ENCODE results near the gene MICU2.

MICU2 gene

GRCh38 chr13:21478881-21479808 lies 124.8 kb downstream of the MICU2 start:
- no peak for FAIRE-seq

- FAIRE-seq, result no peak
These were observed 127.0 kb downstream of the MICU2 start for GRCh38 chr13:21476893-21477472.

GRCh38 chr13:21475115-21475514 lies 128.9 kb downstream of the MICU2 start:
- FAIRE-seq, result no peak

GRCh38 chr13:21470785-21471184 lies 133.2 kb downstream of the MICU2 start:
- no peak for FAIRE-seq

- no peak for FAIRE-seq
These were observed 137.4 kb downstream of the MICU2 start for GRCh38 chr13:21466527-21466926.

GRCh38 chr13:21465710-21466160 lies 138.2 kb downstream of the MICU2 start:
- no peak for FAIRE-seq

- no peak for FAIRE-seq
These were observed 140.5 kb downstream of the MICU2 start for GRCh38 chr13:21463424-21463823.

GRCh38 chr13:21461131-21461530 lies 142.8 kb downstream of the MICU2 start:
- no peak for FAIRE-seq

- no peak for FAIRE-seq
These were observed 144.9 kb downstream of the MICU2 start, which contains the start of gene ZDHHC20 for GRCh38 chr13:21458813-21459701. Gene ZDHHC20 (minus strand): TSS chr13:21459303. CDS start chr13:21459171, 132 bp downstream.

GRCh38 chr13:21458451-21458812 lies 145.5 kb downstream of the MICU2 start:
- FAIRE-seq, result no peak

GRCh38 chr13:21453387-21454081 lies 150.4 kb downstream of the MICU2 start:
- no peak for FAIRE-seq

GRCh38 chr13:21450936-21451335 lies 153.0 kb downstream of the MICU2 start:
- no peak for FAIRE-seq

GRCh38 chr13:21446656-21447055 lies 157.3 kb downstream of the MICU2 start:
- FAIRE-seq, result no peak

- no peak for FAIRE-seq
These were observed 158.2 kb downstream of the MICU2 start for GRCh38 chr13:21445759-21446158.

GRCh38 chr13:21443171-21443570 lies 160.8 kb downstream of the MICU2 start:
- FAIRE-seq, result no peak

All from colon (tissue), 2 donors.